K562 (cell line): Measurements from ENCODE around the gene NDRG3. TPM values are rescaled to one million over a fixed set of nuclear protein-coding genes. Genes with fewer than 3 reads are reported as not detected.

Experiments used
- CC2D1A ChIP-seq: fragments of 450-650 bp; IDR thresholded peaks from 2 replicates; pipeline ENCODE4 v1.6.1; 2017; ENCODE audit warnings: mild to moderate bottlenecking
- ETS2 ChIP-seq: IDR thresholded peaks from 2 replicates; pipeline ENCODE4 v1.6.1; 2016; ENCODE audit warnings: borderline replicate concordance, missing genetic modification characterization, mild to moderate bottlenecking, moderate library complexity, missing compliant biosample characterization; ENCODE audit not compliant: poor library complexity, severe bottlenecking
- HDAC1 ChIP-seq, 2 experiments: fragments of 450-650 bp; IDR thresholded peaks; 2 replicates each; pipeline ENCODE4 v1.6.1; 2016 to 2017; ENCODE audit warnings: inconsistent platforms in 1 of 2, mild to moderate bottlenecking in 1 of 2, moderate library complexity in 1 of 2
- HNRNPUL1 ChIP-seq: fragments of 200-400 bp; formaldehyde crosslinking; IDR thresholded peaks from 2 replicates; pipeline ENCODE4 v1.6.1; 2017; ENCODE audit warnings: low read length
- ILK ChIP-seq: fragments of 450-650 bp; IDR thresholded peaks from 2 replicates; pipeline ENCODE4 v1.6.1; 2016; ENCODE audit warnings: missing genetic modification characterization, low read depth, mild to moderate bottlenecking, missing compliant biosample characterization, moderate library complexity, borderline replicate concordance
- LARP7 ChIP-seq: fragments of 450-650 bp; IDR thresholded peaks from 2 replicates; pipeline ENCODE4 v1.6.1; 2016
- MNT ChIP-seq, 2 experiments: fragments of 450-650 bp; conservative IDR thresholded peaks; 2 replicates each; pipeline ENCODE4 v1.6.1; 2017; ENCODE audit warnings: mild to moderate bottlenecking in 2 of 2, moderate library complexity in 2 of 2
- NONO ChIP-seq, 2 experiments: fragments of 200-400 bp in 1 of 2; fragments of 450-650 bp in 1 of 2; formaldehyde crosslinking in 1 of 2; IDR thresholded peaks; 2 replicates each; pipeline ENCODE4 v1.6.1; 2017; ENCODE audit warnings: low read depth in 2 of 2, mild to moderate bottlenecking in 2 of 2, moderate library complexity in 2 of 2, low read length in 1 of 2
- RNF2 ChIP-seq: sonication (generic); IDR thresholded peaks from 2 replicates; pipeline ENCODE4 v1.6.1; 2016
- SAP30 ChIP-seq: fragments of 200-600 bp; sonication (generic); IDR thresholded peaks from 2 replicates; pipeline ENCODE4 v1.6.1; 2012; ENCODE audit warnings: borderline replicate concordance, low read depth, mild to moderate bottlenecking, moderate library complexity, low read length, control low read depth, inconsistent platforms; ENCODE audit not compliant: insufficient read depth, poor library complexity, severe bottlenecking
- STAG1 ChIP-seq: sonication (generic); formaldehyde crosslinking; IDR thresholded peaks from 2 replicates; pipeline ENCODE4 v1.5.0; 2020; ENCODE audit warnings: missing genetic modification reagents, borderline replicate concordance
- TAF15 ChIP-seq: fragments of 200-400 bp; formaldehyde crosslinking; IDR thresholded peaks from 2 replicates; pipeline ENCODE4 v1.6.1; 2017; ENCODE audit warnings: mild to moderate bottlenecking, low read depth, low read length, moderate library complexity
- ZBTB7A ChIP-seq: IDR thresholded peaks from 2 replicates; pipeline ENCODE4 v1.6.1; 2011; ENCODE audit warnings: low read depth, mild to moderate bottlenecking, low read length, moderate library complexity, borderline replicate concordance; ENCODE audit not compliant: control insufficient read depth
- ZC3H11A ChIP-seq: IDR thresholded peaks from 2 replicates; pipeline ENCODE4 v1.6.1; 2012; ENCODE audit warnings: low read depth, low read length, improper control_type of control experiment
- ZNF324 ChIP-seq: fragments of 250-450 bp; sonication (Bioruptor Pico); IDR thresholded peaks from 2 replicates; pipeline ENCODE4 v1.4.0; 2020; ENCODE audit warnings: mild to moderate bottlenecking
- ZNF431 ChIP-seq: sonication (generic); formaldehyde crosslinking; IDR thresholded peaks from 2 replicates; pipeline ENCODE4 v1.8.0; 2022; ENCODE audit warnings: mild to moderate bottlenecking, missing genetic modification reagents
- polyA plus RNA-seq, 8 experiments: library from polyadenylated mRNA; depleted of rRNA in 4 of 8; stranded (reverse) in 5 of 8; unstranded in 3 of 8; fragments of >200 nt; fragmentation: Nextera tagmentation in 2 of 8; fragmentation: Illumina TruSeq in 1 of 8; extraction: Ambion mirVana in 2 of 8; extraction: Trizol in 1 of 8; gene quantifications; 2 replicates each; pipeline versions ENCODE4 v1.2.1 to v1.2.3, GENCODE V29; 2011 to 2014; ENCODE audit warnings: inconsistent platforms in 1 of 8, missing spikeins in 1 of 8
- total RNA-seq, 7 experiments: library from RNA; depleted of rRNA in 6 of 7; stranded (reverse); fragments of >200 nt in 6 of 7; fragmentation: Illumina TruSeq in 2 of 7; extraction: Trizol in 2 of 7; gene quantifications; 2 replicates each; pipeline versions ENCODE4 v1.2.1 to v1.2.3, GENCODE V29; 2011 to 2021; ENCODE audit warnings: low replicate concordance in 1 of 7
- TF ChIP-seq, protein P1 (sequence below), 2 experiments: fragments of 450-650 bp in 1 of 2; sonication (generic) in 1 of 2; formaldehyde crosslinking in 1 of 2; IDR thresholded peaks; 2 replicates each; pipeline versions ENCODE4 v1.7.1 to v1.9.0; 2016 to 2022; ENCODE audit warnings: inconsistent platforms in 1 of 2, mild to moderate bottlenecking in 1 of 2, missing genetic modification reagents in 1 of 2

Gene NDRG3
- total and polyA plus RNA-seq, 9 of the 15 experiments (the other 6 are each of a cell fraction or from before 2014, with no cell fraction given), result 14.6 to 39.4 (median 24.4) TPM

DNA sequence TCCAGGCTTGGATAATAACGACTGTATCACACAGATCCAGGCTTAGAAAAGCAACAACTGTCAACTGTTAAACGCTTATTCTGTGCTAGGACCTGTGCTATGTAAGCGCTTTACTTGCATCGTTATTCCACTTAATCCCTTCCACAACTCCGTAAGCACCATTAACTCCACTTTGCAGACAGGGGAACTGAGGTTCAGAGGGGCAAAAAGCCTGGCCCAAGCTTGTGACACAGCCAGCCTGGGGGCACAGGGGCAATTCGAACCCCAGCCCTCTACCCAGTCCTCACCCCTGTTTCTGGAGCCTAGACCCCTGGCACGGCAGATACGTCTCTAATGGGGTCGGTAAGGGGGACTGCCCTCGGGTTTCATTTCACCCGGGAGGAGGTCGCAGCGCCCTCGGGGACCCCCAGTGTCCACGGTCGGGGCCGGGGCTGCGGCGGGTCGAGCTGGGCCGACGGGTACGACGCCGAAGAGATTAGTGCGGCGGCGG is 27.3 kb upstream of the NDRG3 start (continued):
- TF ChIP-seq, protein P1, sequence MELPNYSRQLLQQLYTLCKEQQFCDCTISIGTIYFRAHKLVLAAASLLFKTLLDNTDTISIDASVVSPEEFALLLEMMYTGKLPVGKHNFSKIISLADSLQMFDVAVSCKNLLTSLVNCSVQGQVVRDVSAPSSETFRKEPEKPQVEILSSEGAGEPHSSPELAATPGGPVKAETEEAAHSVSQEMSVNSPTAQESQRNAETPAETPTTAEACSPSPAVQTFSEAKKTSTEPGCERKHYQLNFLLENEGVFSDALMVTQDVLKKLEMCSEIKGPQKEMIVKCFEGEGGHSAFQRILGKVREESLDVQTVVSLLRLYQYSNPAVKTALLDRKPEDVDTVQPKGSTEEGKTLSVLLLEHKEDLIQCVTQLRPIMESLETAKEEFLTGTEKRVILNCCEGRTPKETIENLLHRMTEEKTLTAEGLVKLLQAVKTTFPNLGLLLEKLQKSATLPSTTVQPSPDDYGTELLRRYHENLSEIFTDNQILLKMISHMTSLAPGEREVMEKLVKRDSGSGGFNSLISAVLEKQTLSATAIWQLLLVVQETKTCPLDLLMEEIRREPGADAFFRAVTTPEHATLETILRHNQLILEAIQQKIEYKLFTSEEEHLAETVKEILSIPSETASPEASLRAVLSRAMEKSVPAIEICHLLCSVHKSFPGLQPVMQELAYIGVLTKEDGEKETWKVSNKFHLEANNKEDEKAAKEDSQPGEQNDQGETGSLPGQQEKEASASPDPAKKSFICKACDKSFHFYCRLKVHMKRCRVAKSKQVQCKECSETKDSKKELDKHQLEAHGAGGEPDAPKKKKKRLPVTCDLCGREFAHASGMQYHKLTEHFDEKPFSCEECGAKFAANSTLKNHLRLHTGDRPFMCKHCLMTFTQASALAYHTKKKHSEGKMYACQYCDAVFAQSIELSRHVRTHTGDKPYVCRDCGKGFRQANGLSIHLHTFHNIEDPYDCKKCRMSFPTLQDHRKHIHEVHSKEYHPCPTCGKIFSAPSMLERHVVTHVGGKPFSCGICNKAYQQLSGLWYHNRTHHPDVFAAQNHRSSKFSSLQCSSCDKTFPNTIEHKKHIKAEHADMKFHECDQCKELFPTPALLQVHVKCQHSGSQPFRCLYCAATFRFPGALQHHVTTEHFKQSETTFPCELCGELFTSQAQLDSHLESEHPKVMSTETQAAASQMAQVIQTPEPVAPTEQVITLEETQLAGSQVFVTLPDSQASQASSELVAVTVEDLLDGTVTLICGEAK (IDR thresholded peaks at IDR 0.05), result peak; percentile 67
- TF ChIP-seq, protein P1 (CRISPR knock-in tag; IDR thresholded peaks at IDR 0.05), result no peak
- no peak for TF ChIP-seq HNRNPUL1
- TF ChIP-seq LARP7, result no peak
- 0 out of 2 replicates have a peak, but pooled peaks have one; percentile 38 for TF ChIP-seq ZNF431 (CRISPR knock-in tag)
- TF ChIP-seq MNT (conservative IDR thresholded peaks at IDR 0.05), result no peak
- no peak for TF ChIP-seq STAG1
- TF ChIP-seq SAP30, result peak; percentile 35
- no peak for TF ChIP-seq CC2D1A
- no peak for TF ChIP-seq ZNF324 (CRISPR knock-in tag)
- TF ChIP-seq HDAC1 (IDR thresholded peaks at IDR 0.05), result 0 out of 4 replicates have a peak, but pooled peaks of 1 of the 2 experiments have one; percentile 14
- 0 out of 4 replicates have a peak, but pooled peaks of 1 of the 2 experiments have one; percentile 20 for TF ChIP-seq NONO (IDR thresholded peaks at IDR 0.05; ENCODE audit: low read depth in 2 of 2, low read length in 1 of 2)
- no peak for TF ChIP-seq ZC3H11A
- no peak for TF ChIP-seq RNF2
- peak; percentile 55 for TF ChIP-seq ZBTB7A
- TF ChIP-seq ETS2, result no peak
- no peak for TF ChIP-seq ILK (tag)
- no peak for TF ChIP-seq TAF15
